GM21825 (cell line): ENCODE measurements around the gene PLEKHG3.
"Not testable (repeated sequence)": the region's sequence is repeated elsewhere in the genome, so short reads cannot be mapped to it uniquely, and the experiment has no call there.

Experiments used
- ATAC-seq: cut with Tn5 transposase; IDR thresholded peaks from one replicate; pipeline ENCODE4 v1.9.1; 2021; ENCODE audit warnings: mild to moderate bottlenecking, moderate library complexity; ENCODE audit not compliant: unreplicated experiment

Gene PLEKHG3

GRCh38 chr14:64686282-64686615 is 18.0 kb upstream of the PLEKHG3 start:
- ATAC-seq, result no peak

GRCh38 chr14:64688031-64688430 is 16.2 kb upstream of the PLEKHG3 start:
- ATAC-seq, result no peak

- no peak for ATAC-seq
These were observed 15.4 kb upstream of the PLEKHG3 start for GRCh38 chr14:64688811-64689281.

DNA sequence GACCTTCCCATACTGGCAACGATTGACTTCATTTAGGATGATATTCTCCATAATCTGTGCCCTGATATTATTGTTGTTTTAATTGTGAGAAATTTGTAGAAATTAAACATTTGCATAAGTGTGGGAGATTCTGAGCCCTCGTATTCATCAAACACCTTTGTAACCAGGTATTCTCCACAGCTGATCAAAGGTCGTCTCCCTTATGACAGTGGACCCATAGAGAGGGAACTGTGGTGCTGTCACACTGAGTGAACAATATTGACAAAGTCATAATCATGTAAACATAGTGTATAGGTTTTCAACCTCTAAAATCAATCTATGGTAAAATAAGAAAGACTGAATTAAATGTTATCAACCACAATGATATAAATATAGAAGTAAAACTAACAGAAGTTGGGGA is 14.9 kb upstream of the PLEKHG3 start:
- no peak for ATAC-seq

DNA sequence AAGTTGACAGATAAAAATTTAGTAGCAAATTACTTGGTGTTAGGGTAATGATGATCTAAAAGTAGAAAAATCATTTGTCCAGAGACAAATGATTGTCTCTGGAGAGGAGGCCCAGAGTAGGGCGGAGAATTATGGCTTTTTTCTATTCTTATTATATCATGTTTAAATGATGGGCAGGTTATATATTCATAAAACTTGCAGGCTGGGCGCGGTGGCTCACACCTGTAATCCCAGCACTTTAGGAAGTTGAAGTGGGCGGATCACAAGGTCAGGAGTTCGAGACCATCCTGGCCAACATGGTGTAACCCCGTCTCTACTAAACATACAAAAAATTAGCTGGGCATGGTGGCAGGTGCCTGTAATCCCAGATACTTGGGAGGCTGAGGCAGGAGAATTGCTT is 13.6 kb upstream of the PLEKHG3 start:
- not testable (repeated sequence) for ATAC-seq

DNA sequence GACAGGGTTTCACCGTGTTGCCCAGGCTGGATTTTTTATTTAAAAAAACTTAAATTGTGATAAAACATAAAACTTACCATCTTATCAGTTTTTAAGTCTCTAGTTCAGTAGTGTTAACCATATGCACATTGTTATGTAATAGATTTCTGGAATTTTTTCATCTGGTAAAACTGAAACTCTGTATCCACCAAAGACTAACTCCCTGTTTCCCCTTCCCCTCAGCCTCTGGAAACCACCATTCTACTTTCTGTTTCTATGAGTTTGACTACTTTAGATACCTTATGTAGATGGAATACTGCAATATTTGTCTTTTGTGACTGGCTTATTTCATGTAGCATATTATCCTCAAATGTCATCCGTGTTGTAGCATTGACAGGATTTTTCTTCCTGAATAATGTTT is 12.8 kb upstream of the PLEKHG3 start:
- ATAC-seq, result no peak

GRCh38 chr14:64692189-64692985 is 11.8 kb upstream of the PLEKHG3 start:
- ATAC-seq, result no peak

- no peak for ATAC-seq
These were observed 11.0 kb upstream of the PLEKHG3 start for GRCh38 chr14:64692986-64693809.

GRCh38 chr14:64693810-64694165 is 10.4 kb upstream of the PLEKHG3 start:
- no peak for ATAC-seq

GRCh38 chr14:64695071-64695470 is 9.2 kb upstream of the PLEKHG3 start:
- no peak for ATAC-seq

GRCh38 chr14:64696355-64696857 is 7.8 kb upstream of the PLEKHG3 start:
- ATAC-seq, result no peak

GRCh38 chr14:64698903-64699302 is 5.3 kb upstream of the PLEKHG3 start:
- ATAC-seq, result no peak

- no peak for ATAC-seq
These were observed 3.9 kb upstream of the PLEKHG3 start for GRCh38 chr14:64700290-64700689.

DNA sequence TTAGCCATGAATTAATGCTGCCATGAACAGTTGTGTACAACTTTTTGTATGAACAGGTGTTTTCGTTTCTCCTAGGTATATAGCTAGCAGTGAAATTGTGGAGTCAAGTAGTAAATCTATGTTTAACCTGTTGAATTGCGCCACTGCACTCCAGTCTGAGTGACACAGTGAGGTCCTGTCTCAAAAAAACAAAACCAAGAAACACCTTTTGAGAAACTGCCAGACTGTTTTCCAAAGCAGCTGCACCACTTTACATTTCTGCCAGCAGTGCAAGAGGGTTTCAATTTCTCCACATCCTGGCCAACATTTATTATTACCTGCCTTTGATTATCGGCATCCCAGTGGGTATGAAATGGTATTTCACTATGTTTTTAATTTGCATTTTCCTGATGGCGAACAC is 3.3 kb upstream of the PLEKHG3 start:
- ATAC-seq, result no peak

GRCh38 chr14:64701660-64702059 is 2.6 kb upstream of the PLEKHG3 start:
- no peak for ATAC-seq

DNA sequence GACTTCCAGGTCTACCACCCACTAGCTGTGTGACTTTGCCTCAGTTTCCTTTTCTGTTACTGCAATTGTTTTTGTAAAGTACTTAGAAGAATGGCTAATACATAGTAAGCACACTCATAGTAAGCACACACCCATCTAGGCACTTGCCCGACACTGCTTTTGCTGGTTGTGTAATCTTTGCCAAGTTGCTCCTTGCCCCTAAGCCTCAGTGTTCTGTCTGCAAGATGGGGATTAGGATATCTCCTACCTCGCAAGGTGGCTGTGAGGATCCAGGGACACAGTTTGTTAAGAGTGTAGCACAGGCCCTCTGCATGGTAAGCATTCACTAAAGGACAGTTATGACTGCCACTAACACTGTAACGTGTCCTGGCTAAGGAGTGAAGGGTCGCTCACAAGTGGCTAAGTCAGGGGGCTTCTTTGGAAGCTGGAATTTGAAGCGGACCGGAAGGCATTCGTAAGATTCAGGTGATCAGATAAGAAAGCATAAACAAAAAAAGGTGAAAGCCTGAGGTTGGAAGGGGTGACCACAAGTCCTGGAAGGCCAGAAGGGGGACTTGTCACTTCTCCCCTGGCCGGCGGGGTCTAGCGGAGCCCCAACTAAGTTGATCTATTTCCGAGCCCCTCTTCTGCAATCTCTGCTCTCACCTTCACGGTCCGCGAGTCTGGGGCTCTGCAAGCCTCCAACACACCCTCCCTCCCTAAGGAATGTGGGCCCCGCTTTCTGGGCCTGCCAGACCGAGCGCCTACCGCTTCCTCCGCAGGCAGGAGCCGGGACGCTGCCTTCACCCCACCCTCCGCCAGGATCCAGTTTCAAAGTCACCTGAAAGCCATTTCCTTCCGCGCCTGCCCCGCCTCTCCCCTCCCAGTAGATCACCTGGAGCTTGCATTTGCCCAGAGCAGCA is 1.5 kb upstream of the PLEKHG3 start:
- no peak for ATAC-seq

GRCh38 chr14:64703395-64704142 is 655 bp upstream of the PLEKHG3 start:
- ATAC-seq, result no peak

GRCh38 chr14:64704743-64705380 is 638 bp downstream of the PLEKHG3 start:
- no peak for ATAC-seq

- ATAC-seq, result no peak
These were observed 1.3 kb downstream of the PLEKHG3 start for GRCh38 chr14:64705381-64706118.
